ENCODE data around the gene ZDHHC17. TPM values are rescaled to one million over a fixed set of nuclear protein-coding genes. Genes with fewer than 3 reads are reported as not detected.

Gene ZDHHC17
- total and polyA plus RNA-seq, 4 donors: 3.4 to 91.2 (median 15.2) TPM

GRCh38 chr12:76811976-76812375 lies 48.1 kb downstream of the ZDHHC17 start:
- no peak for DNase-seq (ENCODE audit: low spot score)
- Histone ChIP-seq H3K36me3 (ENCODE audit: control insufficient read depth in 4 of 4, insufficient read depth in 3 of 4, low read depth in 1 of 4, low read length in 3 of 4) (peaks cover 2 to 15% (median 5%) of the 10 kb centered on the region in 4 donors), H3K27me3 (ENCODE audit: control insufficient read depth in 4 of 4, insufficient read depth in 4 of 4, low read length in 3 of 4) (no peaks in the 10 kb centered on the region), H3K4me1 (ENCODE audit: control insufficient read depth in 4 of 4, insufficient read depth in 4 of 4, low read length in 3 of 4) (no peaks in the 10 kb centered on the region), H3K4me3 (ENCODE audit: low read depth in 1 of 3, low read length in 3 of 3) (no peak overlapping the region), H3K27ac (ENCODE audit: low read depth in 1 of 2, low read length in 2 of 2) (no peak overlapping the region), H3K9me3 (ENCODE audit: control insufficient read depth in 4 of 4, low read length in 3 of 4) (no peaks in the 10 kb centered on the region), H3K9ac (ENCODE audit: low read depth in 1 of 2, low read length in 2 of 2) (no peak overlapping the region)
- 97% methylated on average over 1 of the region's 1 CpG for WGBS
- TF ChIP-seq RXRA (IDR thresholded peaks at IDR 0.05) (no peak), REST (IDR thresholded peaks at IDR 0.05) (no peak), RAD21 (IDR thresholded peaks at IDR 0.05) (no peak), JUND (IDR thresholded peaks at IDR 0.05) (no peak), FOXA2 (IDR thresholded peaks at IDR 0.05) (no peak), FOXA1 (IDR thresholded peaks at IDR 0.05) (no peak), YY1 (IDR thresholded peaks at IDR 0.05) (no peak)

DNA sequence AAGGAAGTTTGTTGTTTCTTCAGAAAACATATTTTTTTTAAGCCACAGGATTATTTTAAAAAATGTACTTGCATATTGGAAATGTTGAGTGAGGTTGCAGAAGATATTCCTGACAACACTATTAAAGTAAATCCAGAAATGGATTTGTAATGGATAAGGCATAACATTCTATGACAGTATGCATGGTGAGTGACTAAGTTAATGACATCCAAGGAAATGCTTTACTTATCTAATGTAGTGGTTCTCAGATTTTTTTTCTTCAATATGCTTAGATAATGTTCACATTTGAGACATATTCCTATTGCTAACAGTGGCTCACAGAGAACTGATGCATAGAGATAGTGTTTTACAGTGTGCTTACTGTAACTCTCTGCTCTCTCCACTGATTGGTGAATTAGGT lies 49.4 kb downstream of the ZDHHC17 start:
- Histone ChIP-seq H3K36me3 (ENCODE audit: control insufficient read depth in 4 of 4, insufficient read depth in 3 of 4, low read depth in 1 of 4, low read length in 3 of 4) (peaks cover 2 to 15% (median 3%) of the 10 kb centered on the region in 4 donors), H3K4me3 (ENCODE audit: low read depth in 1 of 3, low read length in 3 of 3) (no peak overlapping the region), H3K9me3 (ENCODE audit: control insufficient read depth in 4 of 4, low read length in 3 of 4) (no peaks in the 10 kb centered on the region), H3K27me3 (ENCODE audit: control insufficient read depth in 4 of 4, insufficient read depth in 4 of 4, low read length in 3 of 4) (no peaks in the 10 kb centered on the region), H3K27ac (ENCODE audit: low read depth in 1 of 2, low read length in 2 of 2) (no peak overlapping the region), H3K9ac (ENCODE audit: low read depth in 1 of 2, low read length in 2 of 2) (no peak overlapping the region), H3K4me1 (ENCODE audit: control insufficient read depth in 4 of 4, insufficient read depth in 4 of 4, low read length in 3 of 4) (no peaks in the 10 kb centered on the region)
- no peak for DNase-seq (ENCODE audit: low spot score)
- TF ChIP-seq CTCF (IDR thresholded peaks at IDR 0.05; ENCODE audit: low read depth, low read length, missing input control): no peak
- TF ChIP-seq FOXA1 (IDR thresholded peaks at IDR 0.05): no peak
- TF ChIP-seq MAX (IDR thresholded peaks at IDR 0.05): no peak
- no peak for TF ChIP-seq EGR1 (IDR thresholded peaks at IDR 0.05; ENCODE audit: low read depth in 2 of 2)
- no peak for TF ChIP-seq GABPA (IDR thresholded peaks at IDR 0.05 in 1 of 2, conservative IDR thresholded peaks at IDR 0.05 in 1 of 2)
- no peak for TF ChIP-seq YY1 (IDR thresholded peaks at IDR 0.05)

- TF ChIP-seq NR2F2 (IDR thresholded peaks at IDR 0.05): no peak
- no peak for TF ChIP-seq YY1 (IDR thresholded peaks at IDR 0.05)
- TF ChIP-seq HNF4G (IDR thresholded peaks at IDR 0.05): no peak
- TF ChIP-seq JUND (IDR thresholded peaks at IDR 0.05): no peak
- TF ChIP-seq HNF4A (conservative IDR thresholded peaks at IDR 0.05): no peak
- TF ChIP-seq RAD21 (IDR thresholded peaks at IDR 0.05): no peak
- no peak for TF ChIP-seq GABPA (IDR thresholded peaks at IDR 0.05 in 1 of 2, conservative IDR thresholded peaks at IDR 0.05 in 1 of 2)
- no peak for TF ChIP-seq FOXA1 (IDR thresholded peaks at IDR 0.05)
- TF ChIP-seq RXRA (IDR thresholded peaks at IDR 0.05): no peak
- TF ChIP-seq TAF1 (conservative IDR thresholded peaks at IDR 0.05): no peak
- TF ChIP-seq FOXA2 (IDR thresholded peaks at IDR 0.05): no peak
- no peak for TF ChIP-seq REST (IDR thresholded peaks at IDR 0.05)
- no peak for TF ChIP-seq SP1 (IDR thresholded peaks at IDR 0.05)
- no peak for TF ChIP-seq ZBTB33 (IDR thresholded peaks at IDR 0.05)
These were observed 50.1 kb downstream of the ZDHHC17 start for GRCh38 chr12:76813972-76814371.

More at GRCh38 chr12:76813972-76814371, 50.1 kb downstream of the ZDHHC17 start:
- no peak overlapping the region for H3K9ac ChIP-seq (ENCODE audit: low read depth in 1 of 2, low read length in 2 of 2)
- no peaks in the 10 kb centered on the region for H3K9me3 ChIP-seq (ENCODE audit: control insufficient read depth in 4 of 4, low read length in 3 of 4)
- no peak overlapping the region for H3K4me3 ChIP-seq (ENCODE audit: low read depth in 1 of 3, low read length in 3 of 3)
- H3K27me3 ChIP-seq (ENCODE audit: control insufficient read depth in 4 of 4, insufficient read depth in 4 of 4, low read length in 3 of 4): no peaks in the 10 kb centered on the region
- H3K4me1 ChIP-seq (ENCODE audit: control insufficient read depth in 4 of 4, insufficient read depth in 4 of 4, low read length in 3 of 4): no peaks in the 10 kb centered on the region
- H3K27ac ChIP-seq (ENCODE audit: low read depth in 1 of 2, low read length in 2 of 2): no peak overlapping the region
- peaks cover 2 to 15% (median 4%) of the 10 kb centered on the region in 4 donors for H3K36me3 ChIP-seq (ENCODE audit: control insufficient read depth in 4 of 4, insufficient read depth in 3 of 4, low read depth in 1 of 4, low read length in 3 of 4)
- DNase-seq (ENCODE audit: low spot score): no peak
- 91% methylated on average over 4 of the region's 4 CpGs for WGBS

Data from liver (tissue), 9 donors.